Adipose tissue (tissue), 3 donors: ENCODE data around the gene PTPRN2. TPM values are rescaled to one million over a fixed set of nuclear protein-coding genes. Genes with fewer than 3 reads are reported as not detected.
"Not testable (repeated sequence)": the region's sequence is repeated elsewhere in the genome, so short reads cannot be mapped to it uniquely, and the experiment has no call there.

Source experiments
- H3K27ac ChIP-seq: one replicate; pipeline ENCODE4 v1.5.1; 2013; ENCODE audit warnings: low read depth, low read length
- WGBS, 3 donors: extraction: QIAGEN DNeasy Blood & Tissue Kit; methylation state at CpG; one replicate each; pipeline ENCODE4 v1.1.7; 2013; 5-methylcytosine and 5-hydroxymethylcytosine counted together
- polyA plus RNA-seq, 3 donors: library from polyadenylated mRNA; stranded (reverse); fragments of 200-250 nt; gene quantifications; one replicate each; pipeline ENCODE4 v1.2.3, GENCODE V29; 2013
- donor health status: healthy with polysubstance abuse.
- donor health status: Bipolar disorder and iron deficiency.
- donor health status: healthy.

PTPRN2 gene
- polyA plus RNA-seq, 3 donors = 3.7 to 8.0 (median 7.3) TPM

GRCh38 chr7:158395349-158395748, 192.3 kb downstream of the PTPRN2 start:
- H3K27ac ChIP-seq = no peak overlapping the region
- 81 to 96% (median 94%) methylated on average over 13 to 44 of the region's 46 CpGs for WGBS, 3 donors

- WGBS, 3 donors = 13 to 32% (median 29%) methylated on average over 23 to 25 of the region's 25 CpGs
- H3K27ac ChIP-seq = no peak overlapping the region
Measured at GRCh38 chr7:158394936-158395335, 192.7 kb downstream of the PTPRN2 start.

- no peak overlapping the region for H3K27ac ChIP-seq
- WGBS, 3 donors = 77 to 87% (median 83%) methylated on average over 16 of the region's 16 CpGs
Measured at GRCh38 chr7:158393926-158394625, 193.5 kb downstream of the PTPRN2 start.

GRCh38 chr7:158392251-158392650, 195.4 kb downstream of the PTPRN2 start:
- no peak overlapping the region for H3K27ac ChIP-seq
- 83 to 86% (median 84%) methylated on average over 11 of the region's 11 CpGs for WGBS, 3 donors

GRCh38 chr7:158391541-158391940, 196.1 kb downstream of the PTPRN2 start:
- 84 to 93% (median 91%) methylated on average over 4 of the region's 4 CpGs for WGBS, 3 donors

GRCh38 chr7:158391141-158391540, 196.5 kb downstream of the PTPRN2 start:
- WGBS, 3 donors = 85 to 89% (median 87%) methylated on average over 12 of the region's 12 CpGs
- no peak overlapping the region for H3K27ac ChIP-seq

More at GRCh38 chr7:158391541-158391940, 196.1 kb downstream of the PTPRN2 start:
- H3K27ac ChIP-seq = no peak overlapping the region

GRCh38 chr7:158390460-158390859, 197.2 kb downstream of the PTPRN2 start:
- 91 to 94% (median 94%) methylated on average over 16 of the region's 16 CpGs for WGBS, 3 donors
- H3K27ac ChIP-seq = no peak overlapping the region

- 82 to 88% (median 82%) methylated on average over 35 of the region's 35 CpGs for WGBS, 3 donors
- H3K27ac ChIP-seq = no peak overlapping the region
Measured at GRCh38 chr7:158389514-158390425, 197.9 kb downstream of the PTPRN2 start.

GRCh38 chr7:158388928-158389327, 198.7 kb downstream of the PTPRN2 start:
- WGBS, 3 donors = 85 to 93% (median 88%) methylated on average over 16 of the region's 16 CpGs

GRCh38 chr7:158388072-158388471, 199.6 kb downstream of the PTPRN2 start:
- WGBS, 3 donors = 62 to 86% (median 85%) methylated on average over 15 of the region's 15 CpGs
- no peak overlapping the region for H3K27ac ChIP-seq

More at GRCh38 chr7:158388928-158389327, 198.7 kb downstream of the PTPRN2 start:
- no peak overlapping the region for H3K27ac ChIP-seq

GRCh38 chr7:158387546-158387891, 200.1 kb downstream of the PTPRN2 start:
- H3K27ac ChIP-seq = no peak overlapping the region
- 63 to 77% (median 73%) methylated on average over 12 of the region's 12 CpGs for whole genome bisulfite sequencing, 3 donors

- 66 to 72% (median 71%) methylated on average over 20 of the region's 20 CpGs for WGBS, 3 donors
- no peak overlapping the region for H3K27ac ChIP-seq
Measured at GRCh38 chr7:158386866-158387545, 200.6 kb downstream of the PTPRN2 start.

GRCh38 chr7:158386355-158386618, 201.3 kb downstream of the PTPRN2 start:
- 79 to 82% (median 81%) methylated on average over 5 of the region's 5 CpGs for WGBS, 3 donors
- no peak overlapping the region for H3K27ac ChIP-seq

- WGBS, 3 donors = 80 to 87% (median 87%) methylated on average over 15 to 16 of the region's 20 CpGs
- not testable (repeated sequence) for H3K27ac ChIP-seq
Measured at GRCh38 chr7:158385496-158386354, 201.9 kb downstream of the PTPRN2 start.

- H3K27ac ChIP-seq = no peak overlapping the region
- WGBS, 3 donors = 51 to 72% (median 52%) methylated on average over 11 of the region's 11 CpGs
Measured at GRCh38 chr7:158384746-158385145, 202.9 kb downstream of the PTPRN2 start.

GRCh38 chr7:158383665-158384064, 204.0 kb downstream of the PTPRN2 start:
- WGBS, 3 donors = 81 to 85% (median 82%) methylated on average over 8 of the region's 8 CpGs
- no peak overlapping the region for H3K27ac ChIP-seq

- H3K27ac ChIP-seq = no peak overlapping the region
- 46 to 64% (median 55%) methylated on average over 10 of the region's 10 CpGs for WGBS, 3 donors
Measured at GRCh38 chr7:158382363-158383254, 205.0 kb downstream of the PTPRN2 start.
